HG02623 (cell line): ENCODE data around the gene SUSD5.
"Not testable (repeated sequence)": the region's sequence is repeated elsewhere in the genome, so short reads cannot be mapped to it uniquely, and the experiment has no call there.

Experiments
- ATAC-seq: cut with Tn5 transposase; IDR thresholded peaks from one replicate; pipeline ENCODE4 v1.9.1; 2021; ENCODE audit warnings: moderate library complexity; ENCODE audit not compliant: unreplicated experiment

Gene SUSD5

DNA sequence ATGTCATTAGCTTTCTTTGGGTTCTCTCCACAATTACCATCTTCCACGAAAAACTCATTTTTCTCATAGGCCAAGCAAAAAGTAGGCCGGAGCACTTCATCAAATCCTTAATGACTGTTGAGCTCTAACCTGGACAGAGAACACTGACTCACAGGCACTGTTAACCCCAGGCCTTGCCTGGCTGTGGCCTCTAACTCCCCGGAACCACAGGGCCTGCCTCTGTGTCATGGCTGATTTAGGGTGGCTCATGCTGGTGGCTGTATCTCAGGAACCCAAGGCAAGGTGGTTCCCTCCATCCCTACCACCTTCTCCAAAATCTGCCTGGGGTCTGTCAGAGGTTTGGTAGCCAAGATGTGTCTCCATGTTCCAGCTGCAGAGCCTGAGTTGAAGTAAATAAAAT, 101.1 kb downstream of the SUSD5 start:
- no peak for ATAC-seq

DNA sequence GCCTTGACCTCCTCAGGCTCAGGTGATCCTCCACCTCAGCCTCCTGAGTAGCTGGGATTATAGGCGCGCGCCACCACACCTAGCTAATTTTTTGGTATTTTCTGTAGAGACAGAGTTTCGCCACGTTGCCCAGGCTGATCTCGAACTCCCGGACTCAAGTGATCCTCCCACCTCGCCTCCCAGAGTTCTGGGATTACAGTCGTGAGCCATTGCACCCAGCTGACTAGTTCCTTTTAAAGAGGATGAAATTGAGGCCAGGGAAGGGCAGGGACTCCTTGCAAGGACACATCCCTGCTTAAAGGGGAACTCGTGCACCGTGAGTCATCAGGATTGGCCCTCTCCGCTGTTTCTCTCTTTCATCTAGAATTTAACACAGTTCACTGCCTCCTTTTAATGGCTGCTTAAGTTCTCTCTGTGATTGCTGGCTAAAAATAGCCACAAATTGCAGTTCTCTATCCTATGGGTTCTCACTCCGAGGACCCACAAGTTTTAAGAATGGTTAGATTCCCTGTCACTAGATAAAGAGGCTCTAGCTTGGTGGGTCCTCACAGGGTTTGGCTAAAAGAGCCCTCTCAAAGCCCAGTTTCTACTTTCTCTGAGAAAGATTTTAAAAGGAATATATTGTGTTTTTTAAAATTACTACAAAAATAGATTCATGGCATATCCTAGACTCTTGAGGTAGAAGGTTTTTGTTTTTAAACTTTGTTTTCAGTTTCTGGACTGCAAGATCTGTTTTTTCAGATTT, 103.4 kb downstream of the SUSD5 start:
- no peak for ATAC-seq

DNA sequence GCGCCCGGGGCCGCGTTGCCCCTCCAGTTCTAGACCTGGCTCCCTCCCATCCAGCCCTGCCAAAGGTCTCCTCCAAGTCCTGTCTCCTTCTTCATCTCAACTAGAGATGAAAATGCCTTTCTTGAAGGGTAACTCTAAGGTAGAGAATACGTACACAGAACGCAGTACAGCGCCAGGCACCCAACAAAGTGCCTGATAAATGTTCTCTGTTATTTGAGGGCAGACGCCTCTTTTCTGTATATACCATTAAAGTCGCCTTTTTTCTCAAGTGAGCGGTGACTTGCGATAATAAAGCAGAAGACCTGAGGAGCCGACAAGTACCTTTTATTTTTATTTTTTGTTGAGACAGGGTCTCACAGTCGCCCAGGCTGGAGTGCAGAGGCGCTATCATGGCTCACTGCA, 104.0 kb downstream of the SUSD5 start:
- ATAC-seq, result no peak

DNA sequence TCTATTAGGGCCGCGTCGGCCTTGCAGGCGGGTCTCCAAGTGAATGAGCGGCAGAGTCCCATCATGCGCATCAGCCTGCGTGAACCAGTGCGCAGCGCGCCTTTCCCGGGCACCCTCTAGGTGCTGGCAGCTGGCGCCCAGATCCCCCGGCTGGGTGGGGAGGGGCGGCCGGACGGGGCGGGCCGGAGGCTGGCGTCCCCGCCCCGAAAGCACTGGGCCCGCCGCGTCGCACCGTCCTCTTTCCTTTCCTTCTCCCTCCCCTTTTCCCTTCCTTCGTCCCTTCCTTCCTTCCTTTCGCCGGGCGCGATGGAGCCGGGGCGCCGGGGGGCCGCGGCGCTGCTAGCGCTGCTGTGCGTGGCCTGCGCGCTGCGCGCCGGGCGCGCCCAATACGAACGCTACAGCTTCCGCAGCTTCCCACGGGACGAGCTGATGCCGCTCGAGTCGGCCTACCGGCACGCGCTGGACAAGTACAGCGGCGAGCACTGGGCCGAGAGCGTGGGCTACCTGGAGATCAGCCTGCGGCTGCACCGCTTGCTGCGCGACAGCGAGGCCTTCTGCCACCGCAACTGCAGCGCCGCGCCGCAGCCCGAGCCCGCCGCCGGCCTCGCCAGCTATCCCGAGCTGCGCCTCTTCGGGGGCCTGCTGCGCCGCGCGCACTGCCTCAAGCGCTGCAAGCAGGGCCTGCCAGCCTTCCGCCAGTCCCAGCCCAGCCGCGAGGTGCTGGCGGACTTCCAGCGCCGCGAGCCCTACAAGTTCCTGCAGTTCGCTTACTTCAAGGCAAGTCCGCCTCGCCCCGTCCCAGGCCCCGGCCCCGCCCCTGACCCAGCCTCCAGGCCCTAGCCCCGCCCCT, 104.6 kb downstream of the SUSD5 start, which contains the start of gene CRTAP:
TSS of gene CRTAP (plus strand) at position 243 of the 850 bp plus-strand sequence. CDS start at position 307, 64 bp downstream.
- ATAC-seq, result peak; percentile 77

DNA sequence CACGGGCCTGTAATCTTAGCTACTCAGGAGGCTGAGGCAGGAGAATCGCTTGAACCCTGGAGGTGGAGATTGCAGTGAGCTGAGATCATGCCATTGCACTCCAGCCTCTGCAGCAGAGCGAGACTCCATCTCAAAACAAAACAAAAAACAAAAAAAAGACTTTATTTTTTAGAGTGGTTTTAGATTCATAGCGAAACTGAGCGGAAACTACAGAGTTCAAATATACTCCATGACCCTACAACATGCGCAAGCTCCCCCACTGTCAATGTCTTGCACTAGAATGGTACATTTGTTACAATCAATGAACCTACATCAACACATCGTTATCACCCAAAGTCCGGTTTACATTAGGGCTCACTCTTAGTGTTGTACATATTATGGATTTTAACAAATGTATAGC, 107.0 kb downstream of the SUSD5 start:
- peak; percentile 28 for ATAC-seq

DNA sequence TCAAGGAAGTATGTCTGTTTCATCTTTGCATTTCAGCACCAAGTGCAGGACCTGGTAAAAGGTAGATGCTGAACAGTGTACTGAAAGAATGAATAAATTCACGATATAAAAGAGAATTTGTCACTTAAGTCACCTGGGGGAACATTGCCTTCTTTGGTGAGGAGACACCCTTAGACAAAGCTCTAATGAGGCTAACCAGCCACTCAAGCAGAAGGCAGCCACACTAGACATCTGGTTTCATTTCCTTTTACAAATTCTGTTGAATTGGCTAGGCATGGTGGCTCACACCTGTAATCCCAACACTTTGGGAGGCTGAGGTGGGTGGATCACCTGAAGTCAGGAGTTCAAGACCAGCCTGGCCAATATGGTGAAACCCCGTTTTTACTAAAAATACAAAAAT, 111.8 kb downstream of the SUSD5 start:
- not testable (repeated sequence) for ATAC-seq

DNA sequence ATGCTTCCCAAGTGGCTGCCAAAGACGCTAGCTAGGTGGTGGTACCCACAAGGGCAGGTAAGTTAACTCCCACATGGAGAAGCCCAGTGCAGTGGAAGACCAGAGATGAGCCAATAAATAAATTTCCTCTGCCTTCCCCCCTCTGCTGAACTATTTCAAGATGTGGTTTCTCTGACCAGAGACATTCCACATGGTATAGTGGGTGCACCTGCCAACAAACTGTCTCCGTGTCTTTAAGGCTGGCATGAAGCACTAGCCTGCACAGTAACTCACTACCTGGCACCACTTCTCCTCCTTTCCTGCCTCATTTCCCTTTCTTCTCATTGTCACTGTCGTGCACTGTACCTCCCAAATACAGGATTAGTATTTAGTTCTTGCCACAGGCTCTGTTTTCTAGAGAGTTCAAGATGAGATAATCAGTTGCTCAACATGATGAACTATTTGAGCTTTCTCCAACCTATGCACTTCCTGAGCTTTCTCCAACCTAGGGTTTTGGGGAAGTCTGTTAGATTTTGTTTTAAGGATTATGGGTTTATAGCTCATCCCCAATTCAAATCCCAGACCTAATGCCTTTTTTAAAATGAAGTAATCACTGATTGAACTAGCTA, 113.2 kb downstream of the SUSD5 start:
- ATAC-seq, result no peak

DNA sequence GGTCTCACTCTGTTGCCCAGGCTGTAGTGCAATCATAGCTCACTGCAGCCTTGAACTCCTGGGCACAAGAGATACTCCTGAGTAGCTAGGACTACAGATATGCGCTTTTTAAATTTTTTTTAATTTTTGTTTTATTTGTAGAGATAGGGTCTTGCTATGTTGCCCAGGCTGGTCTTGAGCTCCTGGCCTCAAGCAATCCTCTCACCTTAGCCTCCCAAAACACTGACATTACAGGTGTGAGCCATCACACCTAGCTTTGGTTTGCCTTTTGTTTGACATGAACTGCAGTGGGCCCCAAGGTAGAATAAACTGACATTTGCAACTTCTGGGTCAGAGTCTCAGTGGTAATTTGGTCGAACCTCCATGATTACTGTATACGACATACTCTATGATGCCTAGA, 113.8 kb downstream of the SUSD5 start:
- ATAC-seq, result no peak

DNA sequence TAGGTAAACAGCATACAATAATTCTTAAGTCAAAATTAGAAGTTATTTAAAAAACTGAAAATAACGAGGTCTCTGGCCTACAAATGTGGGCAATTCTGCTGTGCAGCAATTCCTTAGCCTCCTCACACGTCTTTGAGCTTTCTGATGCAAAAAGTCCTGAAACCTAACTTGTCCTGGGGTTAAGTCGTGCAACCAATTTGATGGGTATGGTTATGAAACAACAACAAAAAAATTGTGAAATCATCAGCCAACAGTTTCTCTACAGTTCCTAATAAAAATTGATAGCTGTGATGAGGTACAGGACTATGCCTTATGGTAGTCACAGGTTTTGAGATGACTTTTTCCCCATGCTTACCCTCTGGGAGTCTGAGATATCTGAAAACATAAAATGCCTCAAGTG, 115.1 kb downstream of the SUSD5 start:
- no peak for ATAC-seq

DNA sequence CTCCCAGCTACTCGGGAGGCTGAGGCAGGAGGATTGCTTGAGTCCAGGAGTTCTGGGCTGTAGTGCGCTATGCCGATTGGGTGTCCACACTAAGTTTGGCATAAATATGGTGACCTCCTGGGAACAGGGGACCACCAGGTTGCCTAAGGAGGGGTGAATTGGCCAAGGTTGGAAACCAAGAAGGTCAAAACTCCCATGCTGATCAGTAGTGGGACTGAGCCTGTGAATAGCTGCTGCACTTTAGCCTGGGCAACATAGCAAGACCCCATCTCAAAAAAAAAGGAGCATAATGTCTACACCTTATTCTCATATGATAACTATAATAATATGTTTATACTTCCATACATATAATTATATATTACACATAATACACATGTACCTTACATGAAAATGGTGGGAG, 115.6 kb downstream of the SUSD5 start:
- no peak for ATAC-seq

DNA sequence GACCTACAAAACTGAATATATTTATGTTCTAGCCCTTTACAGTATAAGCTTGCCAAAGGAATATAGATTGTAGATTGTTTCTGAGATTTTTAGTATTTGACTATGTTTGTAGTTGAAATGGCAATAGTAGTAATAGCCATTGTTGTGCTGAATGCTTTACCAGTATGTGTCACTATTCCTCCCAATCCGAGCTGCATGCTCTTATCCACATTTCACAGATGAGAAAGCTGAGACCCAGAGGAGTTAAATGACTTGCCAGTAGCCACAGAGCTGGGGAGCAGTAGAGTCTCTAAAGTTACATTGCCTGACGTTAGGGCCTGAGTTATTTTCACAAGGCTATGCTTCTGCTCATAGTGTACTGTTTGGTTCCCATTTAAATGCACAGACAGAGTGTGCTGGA, 118.4 kb downstream of the SUSD5 start:
- no peak for ATAC-seq
